HG02588 (cell line): ENCODE data around the gene FAM20A.

ENCODE experiments used
- ATAC-seq: cut with Tn5 transposase; IDR thresholded peaks from one replicate; pipeline ENCODE4 v1.9.1; 2021; ENCODE audit warnings: mild to moderate bottlenecking, moderate library complexity; ENCODE audit not compliant: unreplicated experiment

The FAM20A gene

DNA sequence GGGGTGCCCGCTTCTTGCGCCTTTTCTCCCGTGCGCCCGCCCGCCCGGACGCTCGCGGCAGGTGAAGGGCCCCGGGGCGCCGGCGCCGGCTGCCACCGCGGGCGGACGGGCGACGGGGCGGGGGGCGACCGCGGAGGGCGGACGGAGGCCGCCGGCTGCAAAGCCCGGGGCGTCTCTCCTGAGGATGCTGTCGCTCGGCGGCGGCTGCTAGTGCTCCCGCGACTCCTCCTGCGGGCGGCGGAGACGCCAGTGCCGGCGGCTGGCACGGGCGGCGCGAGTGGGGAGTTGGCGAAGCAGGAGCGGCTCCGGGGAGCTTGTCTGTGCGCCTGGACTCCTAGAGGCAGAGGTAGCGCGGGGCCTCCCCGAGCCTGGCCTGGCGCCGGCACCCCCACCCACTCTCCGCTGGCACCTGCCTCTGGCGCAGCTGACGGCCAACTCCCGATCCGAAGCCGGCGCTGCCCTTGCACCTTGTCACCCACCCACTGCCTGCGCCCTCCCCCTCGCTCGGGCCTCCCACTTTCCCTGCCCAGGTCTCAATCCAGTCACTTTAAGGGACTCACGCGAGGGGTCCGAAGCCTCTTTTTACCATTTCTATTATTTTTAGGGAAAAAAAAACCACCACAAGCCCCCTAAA, at the start of gene FAM20A:
TSS of gene FAM20A (minus strand) at position 437 of the 634 bp plus-strand sequence. CDS start 701 bp downstream, outside the sequence.
- no peak for ATAC-seq

DNA sequence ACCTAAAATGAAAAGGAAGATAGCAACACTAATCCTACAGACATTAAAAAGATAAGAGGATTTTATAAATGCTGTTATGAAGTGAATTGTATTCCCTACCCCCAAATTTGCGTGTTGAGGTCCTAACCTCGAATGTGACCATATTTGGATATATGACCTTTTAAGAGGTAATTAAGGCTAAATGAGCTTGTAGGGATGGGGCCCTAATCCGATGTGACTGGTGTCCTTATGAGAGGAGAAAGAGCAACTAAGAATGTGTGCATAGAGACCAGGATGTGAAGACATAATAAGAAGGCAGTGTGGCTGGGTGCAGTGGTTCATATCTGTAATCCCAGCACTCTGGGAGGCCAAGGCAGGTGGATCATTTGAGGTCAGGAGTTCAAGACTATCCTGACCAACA, 48.2 kb upstream of the FAM20A start:
- no peak for ATAC-seq

DNA sequence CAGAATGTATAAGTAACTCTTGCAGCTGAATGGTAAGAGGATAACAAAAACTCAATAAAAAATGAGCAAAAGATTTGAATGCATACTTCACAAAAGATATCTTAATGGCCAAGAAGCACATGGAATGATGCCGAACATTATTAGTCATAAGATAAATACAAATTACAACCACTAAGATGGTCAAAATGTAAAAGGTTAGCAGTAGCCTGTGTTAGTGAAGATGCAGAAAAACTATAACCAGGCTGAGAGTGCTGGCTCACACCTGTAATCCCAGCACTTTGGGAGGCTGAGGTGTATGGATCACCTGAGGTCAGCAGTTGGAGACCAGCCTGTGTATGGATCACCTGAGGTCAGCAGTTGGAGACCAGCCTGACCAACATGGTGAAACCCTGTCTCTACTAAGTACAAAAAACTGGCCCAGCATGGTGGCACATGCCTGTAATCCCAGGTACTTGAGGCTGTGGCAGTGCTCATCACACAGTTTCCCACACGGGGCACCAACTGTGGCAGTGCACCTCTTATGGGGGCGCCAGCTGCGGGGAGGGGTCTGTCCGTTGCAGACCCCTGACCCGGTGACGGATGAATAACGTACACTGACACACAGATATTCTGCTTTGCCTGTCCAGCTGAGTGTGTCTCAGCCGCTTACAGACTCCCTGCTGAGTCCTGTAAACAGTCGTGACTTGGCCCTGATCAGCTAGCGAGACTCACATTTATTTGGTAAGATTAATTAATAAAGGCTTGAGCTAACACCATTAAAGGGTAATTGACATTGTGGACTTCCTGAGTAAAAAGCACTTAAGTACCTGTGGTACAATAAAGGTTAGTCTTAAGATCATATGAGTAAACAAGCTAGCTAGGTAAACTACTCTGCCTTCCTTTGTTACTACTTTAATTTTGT, 45.7 kb upstream of the FAM20A start:
- ATAC-seq: no peak

DNA sequence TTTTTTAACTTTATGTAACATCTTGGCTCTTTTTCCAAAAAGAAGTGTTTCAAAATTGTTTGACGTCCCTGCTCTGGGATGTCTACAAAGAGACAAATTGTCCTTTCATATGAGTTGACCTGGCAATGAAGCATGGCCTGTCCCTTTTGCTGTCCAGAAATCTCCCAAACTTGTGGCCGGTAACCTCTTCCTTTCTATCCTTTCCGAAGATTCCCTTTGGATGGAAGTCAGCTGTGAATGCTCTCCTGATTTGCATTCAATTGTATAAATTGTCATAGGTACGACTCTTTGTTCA, 40.9 kb upstream of the FAM20A start:
- ATAC-seq: no peak

DNA sequence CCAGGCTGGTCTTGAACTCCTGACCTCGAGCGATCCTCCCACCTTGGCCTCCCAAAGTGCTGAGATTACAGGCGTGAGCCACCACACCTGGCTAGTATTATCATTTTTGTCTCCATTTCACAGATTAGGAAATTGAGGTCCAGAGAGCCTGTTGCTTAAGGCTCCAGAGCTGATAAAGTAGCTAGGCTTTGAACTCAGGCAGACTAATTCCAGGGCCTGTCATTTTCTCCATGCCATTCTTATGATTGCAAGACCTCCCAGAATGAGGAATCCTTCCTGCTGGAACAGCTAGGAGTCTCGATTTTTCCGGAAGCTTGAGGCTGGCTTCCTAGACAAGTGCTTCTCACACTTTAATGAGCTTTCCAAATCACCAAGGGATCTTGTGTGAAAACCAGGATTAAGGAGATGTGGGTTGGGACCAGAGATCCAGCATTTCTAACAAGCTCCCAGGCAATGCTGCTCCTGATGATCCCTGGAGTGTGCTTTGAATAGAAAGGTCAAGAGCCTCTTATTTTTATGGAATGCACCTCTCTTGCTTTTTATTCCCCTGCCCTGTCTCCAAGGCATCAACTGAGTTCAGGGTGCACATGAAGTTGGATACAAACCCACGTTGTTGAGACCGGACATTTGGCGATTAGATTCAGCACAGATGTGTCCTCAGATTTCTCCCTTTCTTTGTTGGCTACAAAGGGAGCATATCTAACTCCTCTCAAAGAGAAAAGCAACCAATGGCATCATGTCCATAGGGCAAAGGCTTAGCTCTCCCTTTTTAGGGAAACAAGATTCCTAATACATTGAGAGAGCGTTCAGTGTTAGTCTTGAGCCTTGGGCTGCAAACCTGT, 40.3 kb upstream of the FAM20A start:
- ATAC-seq: no peak

DNA sequence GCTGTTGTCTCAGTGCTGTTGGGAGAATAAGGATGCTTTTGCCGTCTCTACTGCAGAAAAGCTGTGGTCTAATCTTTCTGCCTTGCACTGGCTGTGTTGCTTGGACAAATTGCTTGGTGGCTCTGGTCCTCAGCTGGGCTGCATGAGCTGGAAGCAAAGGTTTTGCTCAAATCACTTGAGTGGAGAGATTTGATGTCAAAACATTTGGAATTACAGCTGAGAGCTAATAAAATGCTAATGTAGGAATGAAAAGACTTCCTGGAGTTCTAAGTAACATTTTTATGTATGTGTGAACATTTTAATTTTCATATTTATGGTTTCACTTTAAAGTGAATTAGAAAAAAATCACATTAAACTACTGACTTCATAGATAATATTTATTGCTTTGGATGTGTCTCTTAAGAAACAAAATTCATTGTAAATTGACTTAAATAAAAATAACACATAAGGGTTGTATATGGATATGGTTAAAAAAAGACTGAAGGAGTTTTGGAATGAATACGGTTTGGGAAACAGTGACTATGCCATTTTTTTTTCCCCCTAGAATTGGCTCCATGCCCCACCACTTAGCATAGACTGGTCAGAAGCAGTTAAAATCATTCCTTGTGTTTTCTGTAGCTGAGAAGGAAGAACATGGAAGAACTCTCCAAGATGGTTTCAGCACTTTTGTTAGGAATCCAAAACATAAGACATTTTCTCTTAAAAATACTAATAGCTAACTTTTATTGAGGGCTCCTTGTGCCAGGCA, 39.2 kb upstream of the FAM20A start:
- ATAC-seq: no peak

DNA sequence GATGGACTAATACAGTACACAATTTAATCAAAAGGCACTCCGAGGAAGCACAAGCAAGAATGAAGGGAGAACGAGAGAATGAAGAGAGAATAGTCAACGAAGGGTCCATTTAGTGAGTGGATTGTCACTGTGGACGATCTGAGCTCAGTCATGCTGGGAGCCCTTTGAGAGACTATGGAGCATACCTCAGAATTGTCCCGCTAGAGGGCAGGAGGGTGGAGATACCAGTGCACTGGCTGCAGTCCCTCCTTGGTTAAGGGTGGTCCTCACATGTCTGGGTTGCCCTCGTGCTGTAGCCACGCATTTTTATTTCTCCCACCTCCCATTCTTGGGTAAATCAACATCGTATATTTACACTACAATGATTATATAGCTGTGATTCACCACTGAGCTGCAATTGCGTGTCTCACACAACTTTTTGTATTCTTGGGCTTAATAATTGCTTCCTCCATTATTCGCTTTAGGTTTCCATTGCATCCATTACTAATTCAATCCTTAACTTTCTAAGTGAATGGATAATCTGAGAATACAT, 33.2 kb upstream of the FAM20A start:
- ATAC-seq: no peak

DNA sequence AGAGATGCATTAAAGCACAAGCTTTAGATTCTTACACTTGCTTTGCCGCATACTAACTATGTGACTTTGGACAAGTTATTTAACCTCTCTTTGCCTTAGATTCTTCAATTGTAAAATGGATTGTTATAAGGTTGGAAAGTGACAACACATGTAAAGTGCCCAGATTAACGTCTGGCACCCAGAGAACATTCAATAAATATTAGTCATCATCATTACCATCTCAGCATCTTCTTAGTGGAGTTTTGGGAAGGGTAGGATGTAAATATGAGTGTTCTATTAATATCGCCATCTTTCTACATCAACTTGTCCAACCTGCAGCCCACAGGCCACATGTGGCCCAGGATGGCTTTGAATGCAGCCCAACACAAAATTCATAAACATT, 27.4 kb upstream of the FAM20A start:
- no peak for ATAC-seq

DNA sequence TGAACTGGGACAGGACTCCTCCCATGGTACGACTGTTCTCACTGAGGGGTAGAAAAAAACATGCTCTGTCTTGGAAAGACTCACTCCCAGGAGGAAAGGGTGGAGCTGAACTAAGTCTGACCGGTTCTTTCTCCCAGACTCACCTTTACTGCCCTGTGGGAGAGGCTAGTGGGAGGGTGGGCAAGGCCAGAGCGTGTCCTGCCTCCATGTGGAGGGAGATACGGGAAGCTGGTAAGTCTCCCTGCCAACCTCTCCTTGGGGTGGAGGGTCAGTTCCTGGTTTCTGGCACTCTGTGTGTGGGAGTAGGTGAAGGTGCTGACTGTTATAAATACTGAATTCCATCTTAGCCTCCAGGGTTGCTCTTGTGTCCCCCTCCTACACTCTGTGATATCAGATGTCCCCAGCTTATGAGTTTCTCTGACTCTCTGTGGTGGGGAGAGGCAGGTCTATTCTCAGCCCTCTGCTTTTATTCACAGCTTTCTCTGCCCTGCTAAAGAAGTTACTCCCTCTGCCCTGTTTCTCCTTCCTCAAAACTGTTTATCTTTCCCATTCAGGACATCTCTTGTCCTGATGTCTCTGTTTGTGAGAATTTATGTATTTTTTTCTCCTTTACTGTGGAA, 26.9 kb upstream of the FAM20A start:
- no peak for ATAC-seq

DNA sequence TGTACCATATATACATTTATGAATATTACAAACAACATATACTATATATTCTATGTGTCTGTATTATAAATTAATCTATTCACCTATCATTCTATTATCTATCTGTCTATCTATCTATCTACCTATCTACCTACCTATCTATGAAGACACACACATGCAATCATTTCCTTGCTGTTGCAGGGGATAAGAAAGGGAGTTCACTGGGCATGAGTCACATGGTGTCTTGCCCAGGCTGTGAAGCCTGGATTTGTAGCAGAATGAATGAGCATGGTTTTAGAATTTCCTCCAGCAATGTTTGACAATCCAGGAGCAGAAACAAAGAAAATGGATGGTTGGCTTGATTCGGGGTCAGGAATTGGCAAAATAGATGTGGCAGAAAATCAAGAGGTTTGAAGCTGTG, 23.2 kb upstream of the FAM20A start:
- no peak for ATAC-seq

DNA sequence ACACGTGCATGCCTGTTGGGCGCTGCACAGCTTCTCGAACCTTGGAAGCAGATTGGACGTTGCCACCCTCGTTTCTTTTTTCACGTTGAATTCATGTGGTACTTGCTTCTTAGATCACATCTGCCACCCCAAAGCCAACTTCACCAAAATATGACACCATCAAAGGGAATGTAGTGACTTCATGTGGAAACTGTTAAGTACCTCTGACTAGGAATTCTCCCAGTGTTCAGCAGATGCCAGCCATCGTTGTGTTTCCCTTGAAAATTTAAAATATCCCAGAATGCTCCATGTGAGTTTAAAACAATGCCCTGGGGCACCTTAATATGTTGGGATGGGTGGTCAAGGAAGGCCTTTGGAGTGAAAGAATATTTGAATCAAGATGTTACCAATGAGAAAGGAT, 22.6 kb upstream of the FAM20A start:
- no peak for ATAC-seq

DNA sequence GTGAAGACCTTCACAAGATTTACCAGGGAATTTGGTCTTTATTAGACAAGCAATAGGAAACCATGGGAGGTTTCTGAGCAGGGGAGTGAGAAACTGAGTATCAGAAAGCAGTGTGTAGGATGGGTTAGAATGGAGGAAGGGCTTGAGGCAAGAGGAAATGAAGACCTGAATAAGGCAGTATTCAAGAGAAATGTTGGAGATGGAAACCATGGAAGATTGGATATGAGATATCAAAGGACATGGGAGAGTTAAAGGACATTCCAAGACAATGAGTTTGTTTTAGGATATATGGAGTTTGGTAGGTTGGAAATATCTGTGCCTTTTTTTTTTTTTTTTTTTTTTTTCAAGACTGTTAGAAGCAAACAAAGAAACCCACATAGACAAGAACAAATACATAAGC, 21.3 kb upstream of the FAM20A start:
- ATAC-seq: no peak

DNA sequence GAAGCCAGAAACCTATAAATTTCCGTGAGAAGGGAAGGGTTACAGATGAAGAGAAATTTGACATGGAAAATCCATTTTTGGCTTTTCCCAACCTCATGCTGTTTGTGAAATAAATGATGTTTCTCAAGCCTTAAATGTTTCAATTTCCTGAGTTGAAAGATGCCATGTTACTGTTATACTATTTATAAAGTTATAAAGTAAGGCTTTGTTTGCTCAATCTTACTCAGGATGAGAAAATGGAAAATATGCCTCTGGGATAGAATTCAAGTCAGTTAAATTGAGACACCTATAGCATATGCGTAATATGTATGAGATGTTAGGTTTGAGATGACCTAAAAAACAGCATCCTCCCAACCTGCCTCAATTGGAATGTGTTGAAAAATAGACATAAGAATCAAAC, 19.9 kb upstream of the FAM20A start:
- no peak for ATAC-seq

DNA sequence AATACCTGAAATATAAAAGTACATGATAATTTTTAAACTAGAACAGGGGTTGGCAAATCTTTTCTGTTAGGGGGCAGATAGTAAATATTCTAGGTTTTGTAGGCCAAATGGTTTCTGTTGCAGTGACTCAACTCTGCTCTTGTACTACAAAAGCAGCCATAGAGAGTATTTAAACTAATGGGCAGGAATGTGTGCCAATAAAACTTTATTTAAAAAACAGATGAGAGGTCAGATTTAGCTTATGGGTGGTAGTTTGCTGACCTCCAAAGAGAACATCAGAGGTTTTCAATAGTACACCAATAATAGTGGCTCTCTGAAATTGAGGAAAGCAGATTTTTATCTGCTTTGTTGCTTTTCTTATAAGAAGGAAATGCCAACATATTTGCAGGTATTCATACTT, 15.2 kb upstream of the FAM20A start:
- no peak for ATAC-seq

DNA sequence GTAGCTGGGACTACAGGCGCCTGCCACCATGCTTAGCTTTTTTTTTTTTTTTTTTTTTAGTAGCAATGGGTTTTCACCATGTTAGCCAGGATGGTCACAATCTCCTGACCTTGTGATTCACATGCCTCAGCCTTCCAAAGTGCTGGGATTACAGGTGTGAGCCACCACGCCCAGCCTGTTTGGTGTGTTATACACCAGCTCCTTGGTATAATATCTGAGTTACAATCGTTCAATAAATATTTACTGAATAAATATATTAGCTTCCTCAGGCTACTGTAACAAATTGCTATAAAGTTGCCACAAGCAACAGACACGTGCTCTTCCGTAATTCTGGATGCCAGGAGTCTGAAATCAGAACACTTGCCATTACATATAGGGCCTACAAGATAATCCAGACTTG, 13.6 kb upstream of the FAM20A start:
- ATAC-seq: no peak

DNA sequence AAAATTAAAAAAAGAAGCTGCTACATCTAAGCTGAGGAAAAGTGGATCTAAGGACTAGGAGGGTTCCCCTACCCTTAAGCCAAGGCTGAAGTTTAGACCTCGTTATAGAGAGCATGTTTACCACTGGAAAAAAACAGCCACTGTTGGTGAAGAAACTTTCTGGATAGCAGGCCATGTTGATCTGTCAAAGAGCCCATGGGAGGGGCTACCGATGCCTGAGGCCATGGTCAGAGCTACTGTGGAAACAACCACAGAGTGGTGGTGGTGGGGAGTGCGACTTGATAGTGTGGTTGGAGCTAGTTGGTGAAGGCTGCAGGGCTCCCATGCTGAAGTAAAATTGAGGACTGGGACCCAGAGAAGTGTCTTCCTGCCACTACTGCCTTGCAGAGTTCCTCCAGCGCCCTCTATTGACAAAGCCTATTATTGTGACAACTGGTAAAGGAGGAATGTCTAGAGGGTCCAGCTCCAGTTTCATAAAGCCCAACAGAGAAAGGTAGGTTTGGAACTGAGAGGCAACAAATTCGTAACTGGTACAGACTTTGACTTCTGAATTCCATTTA, 12.7 kb upstream of the FAM20A start:
- ATAC-seq: no peak

DNA sequence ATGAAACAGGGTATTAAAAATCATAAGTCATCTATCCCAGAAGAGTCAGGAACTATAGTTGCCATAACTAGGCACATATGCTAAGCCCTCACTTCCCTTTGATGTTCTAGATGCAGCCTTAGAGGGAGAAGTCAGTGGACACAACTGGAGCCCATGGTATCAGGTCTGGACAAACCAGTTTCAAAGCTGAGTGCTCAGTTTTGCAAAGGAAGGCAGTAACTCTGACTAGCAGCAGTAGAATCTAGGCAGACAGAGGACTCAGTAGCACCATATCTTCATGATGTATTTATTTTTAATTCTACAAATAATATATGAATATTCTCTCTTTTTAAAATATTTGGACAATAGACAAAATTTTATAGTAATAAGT, 11.7 kb upstream of the FAM20A start:
- no peak for ATAC-seq

DNA sequence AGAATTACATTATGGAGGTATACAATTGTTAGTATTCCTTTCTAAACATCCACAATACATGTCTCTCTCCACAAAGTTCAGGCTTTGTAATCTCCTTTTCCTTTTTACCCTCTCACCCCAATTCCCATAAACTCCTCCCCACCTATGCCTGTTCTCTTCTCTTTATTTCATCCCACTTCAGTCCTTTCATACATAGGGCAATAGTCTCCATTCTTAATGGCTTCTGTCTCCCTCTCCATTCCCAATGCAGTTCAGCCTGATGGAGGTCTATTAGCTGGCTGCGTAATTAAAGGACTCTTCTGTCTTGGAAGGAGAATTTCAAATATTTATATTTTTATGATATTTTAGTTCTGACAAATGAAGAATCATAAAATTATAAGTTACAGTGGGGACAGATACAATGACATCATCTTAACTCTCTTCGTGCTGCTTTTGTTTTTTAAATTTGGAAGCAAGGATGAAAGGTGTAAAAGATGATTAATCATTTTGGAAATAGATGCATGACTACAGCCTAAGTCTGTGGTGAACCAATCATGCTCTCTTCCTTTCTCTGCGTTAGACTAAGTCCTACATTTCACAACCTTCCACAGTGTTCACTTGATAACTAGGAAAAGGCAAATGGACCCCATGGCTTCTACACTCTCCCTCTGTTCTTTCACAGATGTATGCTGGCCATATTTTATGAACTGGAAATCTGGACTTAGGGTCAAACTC, 11.2 kb upstream of the FAM20A start:
- no peak for ATAC-seq

DNA sequence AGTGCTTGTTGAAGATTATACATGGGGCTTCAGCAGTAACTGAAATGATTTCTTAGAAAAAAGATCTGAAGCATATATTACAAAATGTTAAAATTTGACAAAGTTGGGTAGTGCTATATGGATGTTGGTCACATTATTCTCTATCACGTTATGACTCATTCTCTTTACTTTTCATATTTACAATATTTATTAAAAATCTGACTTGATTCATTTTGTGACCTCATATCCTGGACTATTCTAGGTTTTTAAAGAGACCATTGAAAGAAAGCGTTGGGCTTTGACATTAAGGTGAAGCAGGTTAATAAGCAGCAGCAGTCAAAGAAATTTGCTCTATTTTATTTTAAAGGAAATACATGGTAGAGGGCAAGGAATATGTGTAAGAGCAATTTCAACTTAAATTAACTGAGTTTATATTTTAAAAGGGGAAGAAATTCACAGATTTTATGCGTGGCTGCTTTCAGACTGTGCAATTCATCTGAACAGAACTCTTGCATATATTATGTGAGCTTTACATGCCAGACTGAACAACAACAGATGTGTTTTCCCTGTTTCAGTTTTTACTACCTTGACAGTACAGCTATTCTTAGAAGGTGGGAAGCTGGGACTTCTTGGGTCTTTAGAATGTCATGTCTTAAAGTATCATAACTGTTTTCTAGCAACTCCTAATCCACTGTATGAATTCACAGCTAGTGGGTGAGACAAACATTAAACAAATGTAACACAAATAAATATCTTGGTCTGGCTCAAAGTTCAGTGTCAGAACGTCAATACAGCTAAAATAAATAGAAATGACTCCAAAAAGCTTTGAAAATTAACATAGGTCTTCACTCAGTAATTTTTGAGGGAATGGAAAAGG, 10.4 kb upstream of the FAM20A start:
- no peak for ATAC-seq
